ENCODE data around the gene GP5.

GP5 gene

GRCh38 chr3:194375473-194376240, 23.4 kb downstream of the GP5 start:
- no peak for DNase-seq

- DNase-seq: no peak
Observed at GRCh38 chr3:194374935-194375334, 24.1 kb downstream of the GP5 start.

GRCh38 chr3:194373899-194374298, 25.2 kb downstream of the GP5 start:
- DNase-seq: no peak

- no peak for DNase-seq
Observed at GRCh38 chr3:194373028-194373427, 26.0 kb downstream of the GP5 start.

GRCh38 chr3:194370753-194371152, 28.3 kb downstream of the GP5 start:
- no peak for DNase-seq

GRCh38 chr3:194369522-194370279, 29.4 kb downstream of the GP5 start, which contains the start of gene LRRC15:
LRRC15 (minus strand) TSS chr3:194369743; CDS start chr3:194361043, 8,700 bp downstream.
- no peak for DNase-seq

GRCh38 chr3:194368918-194369317, 30.1 kb downstream of the GP5 start:
- no peak for DNase-seq

- no peak for DNase-seq
Observed at GRCh38 chr3:194367992-194368841, 30.8 kb downstream of the GP5 start.

GRCh38 chr3:194365978-194366490, 33.0 kb downstream of the GP5 start:
- DNase-seq: no peak

- no peak for DNase-seq
Observed at GRCh38 chr3:194365526-194365925, 33.5 kb downstream of the GP5 start.

GRCh38 chr3:194364652-194365434, 34.2 kb downstream of the GP5 start:
- no peak for DNase-seq

GRCh38 chr3:194364314-194364651, 34.8 kb downstream of the GP5 start:
- no peak for DNase-seq

- no peak for DNase-seq
Observed at GRCh38 chr3:194360568-194360967, 38.5 kb downstream of the GP5 start.

- DNase-seq: no peak
Observed at GRCh38 chr3:194357681-194358080, 41.4 kb downstream of the GP5 start.

GRCh38 chr3:194355379-194355778, 43.7 kb downstream of the GP5 start:
- DNase-seq: no peak

- DNase-seq: no peak
Observed at GRCh38 chr3:194354315-194354714, 44.8 kb downstream of the GP5 start.

GRCh38 chr3:194352667-194353246, 46.3 kb downstream of the GP5 start:
- no peak for DNase-seq

GRCh38 chr3:194351952-194352536, 47.0 kb downstream of the GP5 start:
- no peak for DNase-seq

- DNase-seq: no peak
Observed at GRCh38 chr3:194351080-194351672, 47.9 kb downstream of the GP5 start, which contains the start of gene CPN2. CPN2 (minus strand) TSS chr3:194351328; CDS start chr3:194342702, 8,626 bp downstream.

- no peak for DNase-seq
Observed at GRCh38 chr3:194350726-194351071, 48.4 kb downstream of the GP5 start.

- DNase-seq: no peak
Observed at GRCh38 chr3:194348354-194348753, 50.7 kb downstream of the GP5 start.
